ENCODE data around the gene PRRG2.

The PRRG2 gene

DNA sequence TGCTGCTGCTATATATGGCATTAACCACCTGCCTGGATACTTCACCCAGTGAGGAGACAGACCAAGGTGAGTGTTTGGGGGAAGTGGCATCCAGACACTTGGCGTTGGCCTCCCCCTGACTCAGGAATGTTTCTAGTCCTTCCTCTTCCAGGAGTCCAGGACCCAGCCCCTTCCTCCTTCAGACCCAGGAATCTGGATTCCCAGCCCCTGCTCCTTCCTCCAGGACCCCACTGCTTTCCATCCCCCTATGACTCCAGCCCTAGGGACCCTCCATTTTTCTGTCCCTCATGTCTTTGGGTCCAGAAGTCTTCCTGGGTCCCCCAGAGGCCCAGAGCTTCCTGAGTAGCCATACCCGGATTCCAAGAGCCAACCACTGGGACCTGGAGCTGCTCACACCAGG lies 2.1 kb downstream of the PRRG2 start:
- TF ChIP-seq FOXP2 (optimal IDR thresholded peaks at IDR 0.05; ENCODE audit: borderline replicate concordance, extremely low read depth, extremely low read length, insufficient read depth) (no peak), POLR2AphosphoS5 (IDR thresholded peaks at IDR 0.05; ENCODE audit: low read depth, low read length) (no peak), SIN3A (IDR thresholded peaks at IDR 0.05; ENCODE audit: borderline replicate concordance, insufficient read depth, low read length) (no peak), TAF1 (IDR thresholded peaks at IDR 0.05; ENCODE audit: borderline replicate concordance, insufficient read depth, low read length) (no peak)
- TF ChIP-seq, protein P1, sequence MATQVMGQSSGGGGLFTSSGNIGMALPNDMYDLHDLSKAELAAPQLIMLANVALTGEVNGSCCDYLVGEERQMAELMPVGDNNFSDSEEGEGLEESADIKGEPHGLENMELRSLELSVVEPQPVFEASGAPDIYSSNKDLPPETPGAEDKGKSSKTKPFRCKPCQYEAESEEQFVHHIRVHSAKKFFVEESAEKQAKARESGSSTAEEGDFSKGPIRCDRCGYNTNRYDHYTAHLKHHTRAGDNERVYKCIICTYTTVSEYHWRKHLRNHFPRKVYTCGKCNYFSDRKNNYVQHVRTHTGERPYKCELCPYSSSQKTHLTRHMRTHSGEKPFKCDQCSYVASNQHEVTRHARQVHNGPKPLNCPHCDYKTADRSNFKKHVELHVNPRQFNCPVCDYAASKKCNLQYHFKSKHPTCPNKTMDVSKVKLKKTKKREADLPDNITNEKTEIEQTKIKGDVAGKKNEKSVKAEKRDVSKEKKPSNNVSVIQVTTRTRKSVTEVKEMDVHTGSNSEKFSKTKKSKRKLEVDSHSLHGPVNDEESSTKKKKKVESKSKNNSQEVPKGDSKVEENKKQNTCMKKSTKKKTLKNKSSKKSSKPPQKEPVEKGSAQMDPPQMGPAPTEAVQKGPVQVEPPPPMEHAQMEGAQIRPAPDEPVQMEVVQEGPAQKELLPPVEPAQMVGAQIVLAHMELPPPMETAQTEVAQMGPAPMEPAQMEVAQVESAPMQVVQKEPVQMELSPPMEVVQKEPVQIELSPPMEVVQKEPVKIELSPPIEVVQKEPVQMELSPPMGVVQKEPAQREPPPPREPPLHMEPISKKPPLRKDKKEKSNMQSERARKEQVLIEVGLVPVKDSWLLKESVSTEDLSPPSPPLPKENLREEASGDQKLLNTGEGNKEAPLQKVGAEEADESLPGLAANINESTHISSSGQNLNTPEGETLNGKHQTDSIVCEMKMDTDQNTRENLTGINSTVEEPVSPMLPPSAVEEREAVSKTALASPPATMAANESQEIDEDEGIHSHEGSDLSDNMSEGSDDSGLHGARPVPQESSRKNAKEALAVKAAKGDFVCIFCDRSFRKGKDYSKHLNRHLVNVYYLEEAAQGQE (IDR thresholded peaks at IDR 0.05; ENCODE audit: insufficient read depth in 1 of 2, low read depth in 2 of 2, low read length in 2 of 2) = no peak

DNA sequence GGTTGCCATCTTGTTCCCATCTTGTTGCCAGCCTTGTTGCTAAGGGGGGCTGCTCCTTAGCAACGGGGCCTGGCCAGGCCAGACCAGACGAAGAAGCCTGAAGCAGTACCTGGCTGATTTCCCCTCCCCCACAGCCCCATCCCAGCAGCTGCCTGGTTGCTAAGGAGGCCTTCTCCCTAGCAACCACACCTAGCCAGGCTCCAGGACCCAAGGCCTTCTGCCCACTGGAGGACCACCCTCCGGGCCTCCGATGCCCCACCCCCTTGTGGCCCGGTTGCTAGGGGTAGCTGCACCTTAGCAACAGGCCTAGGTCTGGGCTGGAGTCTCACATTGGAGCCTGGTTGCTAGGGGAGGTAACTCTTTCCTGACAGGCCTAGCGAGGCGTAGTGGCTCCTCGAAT lies 3.9 kb downstream of the PRRG2 start:
- TF ChIP-seq TAF1 (IDR thresholded peaks at IDR 0.05; ENCODE audit: borderline replicate concordance, insufficient read depth, low read length) = no peak
- no peak for TF ChIP-seq POLR2AphosphoS5 (IDR thresholded peaks at IDR 0.05; ENCODE audit: low read depth, low read length)
- TF ChIP-seq, protein P1 (IDR thresholded peaks at IDR 0.05; ENCODE audit: insufficient read depth in 1 of 2, low read depth in 2 of 2, low read length in 2 of 2) = no peak
- TF ChIP-seq SIN3A (IDR thresholded peaks at IDR 0.05; ENCODE audit: borderline replicate concordance, insufficient read depth, low read length) = no peak
- TF ChIP-seq FOXP2 (optimal IDR thresholded peaks at IDR 0.05; ENCODE audit: borderline replicate concordance, extremely low read depth, extremely low read length, insufficient read depth) = no peak

DNA sequence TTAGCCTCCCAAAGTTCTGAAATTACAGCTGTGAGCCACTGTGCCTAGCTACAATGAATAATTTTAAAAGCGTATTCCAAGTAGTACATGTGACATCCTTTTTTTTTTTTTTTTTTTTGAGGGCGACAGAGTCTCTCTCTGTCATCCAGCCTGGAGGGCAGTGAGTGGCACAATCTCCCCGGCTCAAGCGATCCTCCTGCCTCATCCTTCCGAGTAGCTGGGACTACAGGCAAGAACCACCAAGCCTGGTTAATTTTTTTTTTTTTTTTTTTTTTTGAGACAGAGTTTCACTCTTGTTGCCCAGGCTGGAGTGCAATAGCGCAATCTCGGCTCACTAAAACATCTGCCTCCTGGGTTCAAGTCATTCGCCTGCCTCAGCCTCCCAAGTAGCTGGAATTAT lies 6.1 kb downstream of the PRRG2 start:
- TF ChIP-seq, protein P1 (IDR thresholded peaks at IDR 0.05; ENCODE audit: insufficient read depth in 1 of 2, low read depth in 2 of 2, low read length in 2 of 2) = no peak
- TF ChIP-seq SIN3A (IDR thresholded peaks at IDR 0.05; ENCODE audit: borderline replicate concordance, insufficient read depth, low read length) (no peak), FOXP2 (optimal IDR thresholded peaks at IDR 0.05; ENCODE audit: borderline replicate concordance, extremely low read depth, extremely low read length, insufficient read depth) (no peak), POLR2AphosphoS5 (IDR thresholded peaks at IDR 0.05; ENCODE audit: low read depth, low read length) (no peak), TAF1 (IDR thresholded peaks at IDR 0.05; ENCODE audit: borderline replicate concordance, insufficient read depth, low read length) (no peak)

DNA sequence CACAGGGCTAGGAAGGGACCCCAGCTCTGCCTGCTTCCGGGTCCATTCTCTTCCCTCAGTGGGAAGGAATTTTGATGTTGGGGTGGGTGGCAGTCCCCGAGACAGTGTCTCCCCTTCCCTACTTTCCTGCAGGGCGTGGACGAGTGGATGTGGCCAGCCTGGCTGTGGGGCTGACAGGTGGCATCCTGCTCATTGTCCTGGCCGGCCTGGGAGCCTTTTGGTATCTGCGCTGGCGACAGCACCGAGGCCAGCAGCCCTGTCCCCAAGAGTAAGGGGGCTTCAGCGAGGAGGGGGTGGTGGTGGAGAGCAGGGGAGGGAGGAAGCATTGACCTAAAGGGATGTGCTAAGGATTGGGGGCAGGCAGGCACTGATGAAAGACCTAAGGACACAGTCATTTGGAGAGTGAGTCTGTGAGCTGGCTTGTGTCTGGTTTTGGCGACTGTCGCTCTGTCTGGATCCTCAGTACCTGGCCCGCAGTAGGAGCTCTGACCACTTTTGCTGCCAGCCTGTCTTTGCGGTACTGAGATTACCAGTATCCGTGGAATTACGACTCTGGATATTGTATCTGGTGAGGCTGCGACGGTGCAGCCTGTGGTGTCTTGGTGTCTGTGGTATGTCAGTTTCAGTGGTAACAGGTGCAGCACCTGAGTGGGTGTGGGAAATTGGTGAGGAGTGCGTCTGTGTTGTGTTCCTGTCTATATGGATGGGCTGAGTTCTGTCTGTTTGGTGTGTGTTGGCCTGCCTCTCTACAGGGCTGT lies 7.4 kb downstream of the PRRG2 start:
- TF ChIP-seq POLR2AphosphoS5 (IDR thresholded peaks at IDR 0.05; ENCODE audit: low read depth, low read length) (no peak), TAF1 (IDR thresholded peaks at IDR 0.05; ENCODE audit: borderline replicate concordance, insufficient read depth, low read length) (no peak), FOXP2 (optimal IDR thresholded peaks at IDR 0.05; ENCODE audit: borderline replicate concordance, extremely low read depth, extremely low read length, insufficient read depth) (no peak), SIN3A (IDR thresholded peaks at IDR 0.05; ENCODE audit: borderline replicate concordance, insufficient read depth, low read length) (no peak)
- TF ChIP-seq, protein P1 (IDR thresholded peaks at IDR 0.05; ENCODE audit: insufficient read depth in 1 of 2, low read depth in 2 of 2, low read length in 2 of 2) = no peak

All from PFSK-1 (cell line).